WTC11 (cell line): ENCODE data around the gene RTBDN.

Source experiments
- MAX ChIP-seq: sonication (generic); formaldehyde crosslinking; IDR thresholded peaks from 2 replicates; pipeline ENCODE4 v1.8.0; 2022; ENCODE audit warnings: mild to moderate bottlenecking, missing genetic modification reagents
- SMAD3 ChIP-seq: sonication (generic); formaldehyde crosslinking; IDR thresholded peaks from 2 replicates; pipeline ENCODE4 v1.8.0; 2022; ENCODE audit warnings: missing genetic modification reagents, mild to moderate bottlenecking, borderline replicate concordance
- TF ChIP-seq, protein P1 (sequence below): sonication (generic); formaldehyde crosslinking; IDR thresholded peaks from 2 replicates; pipeline ENCODE4 v1.8.0; 2022; ENCODE audit warnings: mild to moderate bottlenecking, missing genetic modification reagents

DNA sequence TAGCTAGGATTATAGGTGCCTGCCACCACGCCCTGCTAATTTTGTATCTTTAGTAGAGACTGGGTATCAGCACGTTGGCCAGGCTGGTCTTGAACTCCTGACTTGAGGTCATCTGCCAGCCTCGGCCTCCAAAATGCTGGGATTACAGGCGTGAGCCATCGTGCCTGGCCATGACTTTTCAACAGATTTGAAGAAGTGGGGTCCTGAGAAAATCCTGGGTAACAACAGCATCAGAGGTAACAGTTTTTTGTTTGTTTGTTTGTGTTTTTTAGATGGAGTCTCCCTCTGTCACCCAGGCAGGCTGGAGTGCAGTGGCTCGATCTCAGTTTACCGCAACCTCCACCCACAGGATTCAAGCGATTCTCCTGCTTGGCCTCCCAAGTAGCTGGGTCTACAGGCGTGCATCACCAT, 39.4 kb downstream of the RTBDN start:
- TF ChIP-seq, protein P1, sequence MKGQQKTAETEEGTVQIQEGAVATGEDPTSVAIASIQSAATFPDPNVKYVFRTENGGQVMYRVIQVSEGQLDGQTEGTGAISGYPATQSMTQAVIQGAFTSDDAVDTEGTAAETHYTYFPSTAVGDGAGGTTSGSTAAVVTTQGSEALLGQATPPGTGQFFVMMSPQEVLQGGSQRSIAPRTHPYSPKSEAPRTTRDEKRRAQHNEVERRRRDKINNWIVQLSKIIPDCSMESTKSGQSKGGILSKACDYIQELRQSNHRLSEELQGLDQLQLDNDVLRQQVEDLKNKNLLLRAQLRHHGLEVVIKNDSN (CRISPR knock-in tag), result no peak
- TF ChIP-seq MAX (CRISPR knock-in tag) (no peak), SMAD3 (CRISPR knock-in tag) (no peak)
